Stomach (tissue), 9 donors: ENCODE data around the gene RBBP4. TPM values are rescaled to one million over a fixed set of nuclear protein-coding genes. Genes with fewer than 3 reads are reported as not detected.
"Not testable (repeated sequence)": the region's sequence is repeated elsewhere in the genome, so short reads cannot be mapped to it uniquely, and the experiment has no call there.

Source experiments
- DNase-seq, 2 donors: peaks; one replicate each; pipeline versions ENCODE4 v3.0.0 to v3.0.0-alpha.2; 2013 to 2019
- H3K27ac ChIP-seq, 5 donors: fragments of 200-600 bp in 4 of 5; sonication (generic) in 4 of 5; one replicate each; pipeline ENCODE4 v1.5.1; 2013 to 2019; ENCODE audit warnings: mild to moderate bottlenecking in 1 of 5, moderate library complexity in 1 of 5
- H3K27me3 ChIP-seq, 3 donors: fragments of 200-600 bp; sonication (generic); one replicate each; pipeline ENCODE4 v1.5.1; 2017 to 2019; ENCODE audit warnings: mixed run types in 1 of 3
- H3K36me3 ChIP-seq, 4 donors: fragments of 200-600 bp; sonication (generic); 1 replicate in 3 of 4; 2 replicates in 1 of 4; pipeline ENCODE4 v1.5.1; 2016 to 2019
- H3K4me1 ChIP-seq, 4 donors: fragments of 200-600 bp; sonication (generic); one replicate each; pipeline ENCODE4 v1.5.1; 2016 to 2019
- H3K4me3 ChIP-seq, 4 donors: fragments of 200-600 bp; sonication (generic) in 3 of 4; one replicate each; pipeline ENCODE4 v1.5.1; 2016 to 2019; ENCODE audit warnings: mild to moderate bottlenecking in 1 of 4
- H3K9me3 ChIP-seq, 4 donors: fragments of 200-600 bp; sonication (generic); one replicate each; pipeline ENCODE4 v1.5.1; 2016 to 2019
- EP300 ChIP-seq: sonication (generic); formaldehyde crosslinking; IDR thresholded peaks from one replicate; pipeline ENCODE4 v1.6.1; 2017; ENCODE audit warnings: antibody characterized with exemption
- POLR2A ChIP-seq, 4 donors: fragments of 450-650 bp; IDR thresholded peaks; one replicate each; pipeline ENCODE4 v1.6.1; 2016; ENCODE audit warnings: antibody characterized with exemption in 4 of 4, control low read depth in 2 of 4, mild to moderate bottlenecking in 1 of 4, moderate library complexity in 1 of 4
- POLR2AphosphoS5 ChIP-seq, 3 donors: sonication (generic); formaldehyde crosslinking; IDR thresholded peaks; one replicate each; pipeline ENCODE4 v1.6.1; 2016; ENCODE audit warnings: antibody characterized with exemption in 3 of 3
- WGBS, 5 donors: extraction: QIAGEN DNeasy Blood & Tissue Kit in 3 of 5; methylation state at CpG; one replicate each; pipeline versions ENCODE4 v1.1.5 to v1.1.7; 2013 to 2018; 5-methylcytosine and 5-hydroxymethylcytosine counted together
- intact Hi-C: fragments of 100-400 bp; cut with DNase I; formaldehyde crosslinking; loops from one replicate; pipeline ENCODE4 v1.15.1; 2023; ENCODE audit warnings: low total_unique reads
- polyA plus RNA-seq, 3 donors: library from polyadenylated mRNA; stranded (reverse); fragments of 200-250 nt; gene quantifications; one replicate each; pipeline ENCODE4 v1.2.3, GENCODE V29; 2013
- total RNA-seq, 5 donors: library from RNA; depleted of rRNA; stranded (reverse); fragments of >200 nt; gene quantifications; one replicate each; pipeline versions ENCODE4 v1.1.0 to v1.2.3, GENCODE V29; 2014 to 2016
- TF ChIP-seq, protein P1 (sequence below), 7 experiments: fragments of 450-650 bp in 4 of 7; fragments of 200-600 bp in 3 of 7; sonication (generic) in 3 of 7; IDR thresholded peaks; one replicate each; pipeline ENCODE4 v1.5.1; 2016 to 2019; ENCODE audit warnings: antibody characterized with exemption in 7 of 7, control low read depth in 2 of 7, mild to moderate bottlenecking in 1 of 7
- donor health status: healthy with polysubstance abuse.
- donor health status: Bipolar disorder and iron deficiency.
- donor health status: healthy.

RBBP4 gene
- total and polyA plus RNA-seq, 8 donors = 38.0 to 226 (median 75.0) TPM

DNA sequence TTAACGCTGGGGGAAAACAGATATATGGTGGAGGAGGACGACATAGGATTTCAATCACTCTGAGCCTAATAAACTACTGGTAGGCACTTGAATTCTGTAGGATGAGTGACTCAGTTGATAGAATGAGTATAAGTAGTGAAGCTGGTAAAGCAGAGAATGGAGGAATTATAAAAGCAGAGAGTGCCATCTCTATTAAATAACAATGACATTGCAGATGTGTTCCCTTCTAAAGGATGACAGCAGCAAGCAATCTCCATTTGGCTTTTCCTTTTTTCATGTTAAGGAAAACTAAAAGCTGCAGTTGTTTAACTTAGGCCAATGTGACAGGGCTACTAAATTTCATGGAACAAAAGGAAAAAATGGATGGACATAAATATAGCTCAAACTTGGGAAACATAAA, 18.2 kb upstream of the RBBP4 start:
- H3K27me3 ChIP-seq = no peaks in the 10 kb centered on the region
- peaks cover 36 to 73% (median 62%) of the 10 kb centered on the region in 4 donors for H3K36me3 ChIP-seq
- no peak overlapping the region for H3K4me3 ChIP-seq
- peaks cover 0 to 5% (median 0%) of the 10 kb centered on the region in 4 donors for H3K4me1 ChIP-seq
- no peaks in the 10 kb centered on the region for H3K9me3 ChIP-seq
- no peak for DNase-seq
- intact Hi-C loops = no loop called here
- TF ChIP-seq EP300 (no peak), POLR2AphosphoS5 (IDR thresholded peaks at IDR 0.05) (no peak)
- WGBS, 5 donors = 79 to 87% (median 84%) methylated on average over 2 of the region's 2 CpGs
- no peak overlapping the region for H3K27ac ChIP-seq

GRCh38 chr1:32635508-32636277, 15.3 kb upstream of the RBBP4 start:
- intact Hi-C loops = no loop called here
- WGBS, 5 donors = 90 to 96% (median 95%) methylated on average over 8 of the region's 8 CpGs
- peaks cover 0 to 5% (median 0%) of the 10 kb centered on the region in 4 donors for H3K4me1 ChIP-seq
- no peaks in the 10 kb centered on the region for H3K9me3 ChIP-seq
- H3K36me3 ChIP-seq = peaks cover 15 to 56% (median 51%) of the 10 kb centered on the region in 4 donors
- no peak overlapping the region for H3K27ac ChIP-seq
- no peak overlapping the region for H3K4me3 ChIP-seq
- TF ChIP-seq, protein P1, sequence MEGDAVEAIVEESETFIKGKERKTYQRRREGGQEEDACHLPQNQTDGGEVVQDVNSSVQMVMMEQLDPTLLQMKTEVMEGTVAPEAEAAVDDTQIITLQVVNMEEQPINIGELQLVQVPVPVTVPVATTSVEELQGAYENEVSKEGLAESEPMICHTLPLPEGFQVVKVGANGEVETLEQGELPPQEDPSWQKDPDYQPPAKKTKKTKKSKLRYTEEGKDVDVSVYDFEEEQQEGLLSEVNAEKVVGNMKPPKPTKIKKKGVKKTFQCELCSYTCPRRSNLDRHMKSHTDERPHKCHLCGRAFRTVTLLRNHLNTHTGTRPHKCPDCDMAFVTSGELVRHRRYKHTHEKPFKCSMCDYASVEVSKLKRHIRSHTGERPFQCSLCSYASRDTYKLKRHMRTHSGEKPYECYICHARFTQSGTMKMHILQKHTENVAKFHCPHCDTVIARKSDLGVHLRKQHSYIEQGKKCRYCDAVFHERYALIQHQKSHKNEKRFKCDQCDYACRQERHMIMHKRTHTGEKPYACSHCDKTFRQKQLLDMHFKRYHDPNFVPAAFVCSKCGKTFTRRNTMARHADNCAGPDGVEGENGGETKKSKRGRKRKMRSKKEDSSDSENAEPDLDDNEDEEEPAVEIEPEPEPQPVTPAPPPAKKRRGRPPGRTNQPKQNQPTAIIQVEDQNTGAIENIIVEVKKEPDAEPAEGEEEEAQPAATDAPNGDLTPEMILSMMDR (IDR thresholded peaks at IDR 0.05) = no peak
- TF ChIP-seq POLR2AphosphoS5 (IDR thresholded peaks at IDR 0.05) = no peak
- no peak for TF ChIP-seq EP300
- TF ChIP-seq POLR2A (IDR thresholded peaks at IDR 0.05) = no peak
- DNase-seq = no peak
- no peaks in the 10 kb centered on the region for H3K27me3 ChIP-seq

DNA sequence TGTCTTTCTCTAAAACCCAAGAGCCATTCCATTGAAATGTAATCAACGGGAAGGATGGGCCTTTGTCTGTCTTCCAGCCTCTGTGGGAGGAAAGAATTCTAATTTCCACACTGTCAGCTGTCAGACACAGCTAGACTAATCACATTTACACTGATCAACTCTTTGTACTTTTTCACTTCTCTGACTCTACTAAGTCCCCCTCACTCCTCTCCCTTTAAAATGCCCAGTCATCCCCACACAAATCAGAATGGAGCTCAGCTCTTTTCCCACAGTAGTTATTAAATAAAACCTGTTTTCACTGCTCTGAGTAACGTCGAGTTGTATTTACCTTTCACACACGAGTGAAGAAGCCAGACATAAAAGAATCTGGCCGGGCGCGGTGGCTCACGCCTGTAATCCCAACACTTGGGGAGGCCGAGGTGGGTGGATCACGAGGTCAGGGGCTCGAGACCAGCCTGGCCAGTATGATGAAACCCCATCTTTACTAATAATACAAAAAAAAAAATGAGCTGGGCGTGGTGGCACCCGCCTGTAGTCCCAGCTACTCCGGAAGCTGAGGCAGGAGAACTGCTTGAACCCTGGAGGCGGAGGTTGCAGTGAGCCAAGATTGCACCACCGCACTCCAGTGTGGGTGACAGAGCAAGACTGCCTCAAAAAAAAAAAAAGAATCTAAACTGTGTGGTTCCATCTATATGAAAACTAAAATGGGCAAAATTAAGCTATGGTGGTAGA, 13.9 kb upstream of the RBBP4 start:
- WGBS, 5 donors = 71 to 86% (median 77%) methylated on average over 16 of the region's 16 CpGs
- TF ChIP-seq EP300 = no peak
- no peak for TF ChIP-seq POLR2A (IDR thresholded peaks at IDR 0.05)
- TF ChIP-seq POLR2AphosphoS5 (IDR thresholded peaks at IDR 0.05) = no peak
- TF ChIP-seq, protein P1 (IDR thresholded peaks at IDR 0.05) = no peak
- Histone ChIP-seq H3K4me1 (peaks cover 0 to 5% (median 0%) of the 10 kb centered on the region in 4 donors), H3K36me3 (peaks cover 15 to 43% (median 40%) of the 10 kb centered on the region in 4 donors), H3K27ac (no peak overlapping the region), H3K9me3 (no peaks in the 10 kb centered on the region), H3K27me3 (no peaks in the 10 kb centered on the region), H3K4me3 (no peak overlapping the region)
- intact Hi-C loops = no loop called here
- no peak for DNase-seq

- no peaks in the 10 kb centered on the region for H3K9me3 ChIP-seq
- no peak for DNase-seq
- intact Hi-C loops = no loop called here
- no peak overlapping the region for H3K27ac ChIP-seq
- TF ChIP-seq POLR2A (IDR thresholded peaks at IDR 0.05) = no peak
- no peak for TF ChIP-seq EP300
- TF ChIP-seq, protein P1 (IDR thresholded peaks at IDR 0.05) = no peak
- no peak for TF ChIP-seq POLR2AphosphoS5 (IDR thresholded peaks at IDR 0.05)
- no peak overlapping the region for H3K4me3 ChIP-seq
- no peaks in the 10 kb centered on the region for H3K27me3 ChIP-seq
- H3K36me3 ChIP-seq = peaks cover 2 to 18% (median 15%) of the 10 kb centered on the region in 4 donors
- WGBS, 5 donors = 80 to 98% (median 97%) methylated on average over 1 of the region's 1 CpG
- H3K4me1 ChIP-seq = peaks cover 0 to 16% (median 3%) of the 10 kb centered on the region in 4 donors
Measured at GRCh38 chr1:32639489-32640075, 11.4 kb upstream of the RBBP4 start.

GRCh38 chr1:32642292-32642827, 8.6 kb upstream of the RBBP4 start:
- H3K27me3 ChIP-seq, H3K4me3 ChIP-seq, H3K27ac ChIP-seq, intact Hi-C loops, DNase-seq, H3K9me3 ChIP-seq: not testable (repeated sequence)
- Histone ChIP-seq H3K4me1 (peaks cover 0 to 28% (median 8%) of the 10 kb centered on the region in 4 donors), H3K36me3 (peaks cover 0 to 20% (median 12%) of the 10 kb centered on the region in 4 donors)
- WGBS, 5 donors = 74 to 87% (median 81%) methylated on average over 8 of the region's 8 CpGs
